Endothelial cell of umbilical vein (primary cell): ENCODE data around the gene C16orf87. TPM values are rescaled to one million over a fixed set of nuclear protein-coding genes. Genes with fewer than 3 reads are reported as not detected.

ENCODE experiments used
- BruUV-seq: library from RNA; stranded (reverse); fragments of 400-500 nt; replicated peaks from 2 replicates; lab custom pipeline; 2021; lab: Mats Ljungman, UMichigan
- CTCF ChIA-PET: fragments of 300-600, 350-600 bp; sonication (Branson Sonifier 250); formaldehyde crosslinking; loops from one replicate; lab custom pipeline; 2021; ENCODE audit warnings: antibody characterized with exemption, inconsistent platforms; lab: Charles Lee
- POLR2A ChIA-PET: fragments of 300-600, 350-600 bp; sonication (Branson Sonifier 250); formaldehyde crosslinking; loops from one replicate; lab custom pipeline; 2021; ENCODE audit warnings: antibody characterized with exemption, inconsistent platforms; lab: Charles Lee
- DNase-seq: peaks from one replicate; pipeline ENCODE4 v3.0.0-alpha.2; 2011; ENCODE audit warnings: low read depth, low spot score
- FAIRE-seq: peaks from 2 replicates; lab custom pipeline; 2011; peaks lifted over from hg19 to GRCh38; lab: Jason Lieb, UNC
- H2AFZ ChIP-seq: 2 replicates; pipeline ENCODE4 v1.6.0; 2012; ENCODE audit warnings: low read depth, low read length, control low read depth, inconsistent platforms
- H3K27ac ChIP-seq: 2 replicates; pipeline ENCODE4 v1.5.1; 2011; ENCODE audit warnings: low read depth, mild to moderate bottlenecking, control low read depth, low read length, moderate library complexity; ENCODE audit not compliant: insufficient read depth
- H3K27me3 ChIP-seq, 2 experiments: 2 replicates each; pipeline versions ENCODE4 v1.6.0 to v1.6.1; 2011; ENCODE audit warnings: low read length in 2 of 2, mixed read lengths in 1 of 2; ENCODE audit not compliant: control insufficient read depth in 2 of 2, insufficient read depth in 2 of 2
- H3K36me3 ChIP-seq, 2 experiments: 2 replicates in 1 of 2; 3 replicates in 1 of 2; pipeline ENCODE4 v1.5.1; 2011; ENCODE audit warnings: low read length in 2 of 2, mild to moderate bottlenecking in 1 of 2, moderate library complexity in 1 of 2; ENCODE audit not compliant: control insufficient read depth in 2 of 2, insufficient read depth in 2 of 2; ENCODE audit errors: extremely low read depth in 1 of 2
- H3K4me1 ChIP-seq: 3 replicates; pipeline ENCODE4 v1.5.1; 2011; ENCODE audit warnings: mild to moderate bottlenecking, low read length; ENCODE audit not compliant: control insufficient read depth, insufficient read depth; ENCODE audit errors: extremely low read depth
- H3K4me2 ChIP-seq: 2 replicates; pipeline ENCODE4 v1.6.1; 2011; ENCODE audit warnings: low read length, control low read depth, mixed read lengths; ENCODE audit not compliant: insufficient read depth
- H3K4me3 ChIP-seq, 3 experiments: fragments of 200-600 bp in 1 of 3; sonication (generic), shearing (Covaris generic) in 1 of 3; replicated peaks in 1 of 3; 2 replicates each; pipeline ENCODE4 v1.5.1; 2011 to 2016; ENCODE audit warnings: control low read depth in 3 of 3, low read length in 3 of 3, mild to moderate bottlenecking in 2 of 3, inconsistent platforms in 1 of 3, low read depth in 1 of 3, moderate library complexity in 1 of 3; ENCODE audit not compliant: insufficient read depth in 1 of 3
- H3K79me2 ChIP-seq: 2 replicates; pipeline ENCODE4 v1.6.0; 2012; ENCODE audit warnings: low read length, inconsistent platforms; ENCODE audit not compliant: control insufficient read depth, insufficient read depth
- H3K9ac ChIP-seq: replicated peaks from 2 replicates; pipeline ENCODE3; 2011; ENCODE audit warnings: low read length, control low read depth; ENCODE audit not compliant: insufficient read depth; ENCODE audit errors: extremely low read depth
- H3K9me1 ChIP-seq: replicated peaks from 3 replicates; pipeline ENCODE4 v1.6.0; 2011; ENCODE audit warnings: mild to moderate bottlenecking, low read length; ENCODE audit not compliant: control insufficient read depth, insufficient read depth; ENCODE audit errors: extremely low read depth
- H3K9me3 ChIP-seq: replicated peaks from 2 replicates; pipeline ENCODE4 v1.5.1; 2012; ENCODE audit warnings: low read length, inconsistent platforms; ENCODE audit not compliant: control insufficient read depth, insufficient read depth
- H4K20me1 ChIP-seq: replicated peaks from 2 replicates; pipeline ENCODE3; 2011; ENCODE audit warnings: mild to moderate bottlenecking, low read length; ENCODE audit not compliant: control insufficient read depth, insufficient read depth; ENCODE audit errors: extremely low read depth
- EZH2 ChIP-seq: IDR thresholded peaks from 2 replicates; pipeline ENCODE4 v1.6.1; 2012; ENCODE audit warnings: borderline replicate concordance, low read depth, mild to moderate bottlenecking, moderate library complexity, low read length, inconsistent platforms; ENCODE audit not compliant: severe bottlenecking
- FOS ChIP-seq: IDR thresholded peaks from 2 replicates; pipeline ENCODE4 v1.6.1; 2011; ENCODE audit warnings: mild to moderate bottlenecking, low read length, moderate library complexity, borderline replicate concordance; ENCODE audit not compliant: insufficient read depth
- GATA2 ChIP-seq: IDR thresholded peaks from 2 replicates; pipeline ENCODE4 v1.7.0; 2011; ENCODE audit warnings: low read depth, mild to moderate bottlenecking, moderate library complexity, mixed read lengths, low read length; ENCODE audit not compliant: insufficient read length, insufficient read depth
- JUN ChIP-seq: IDR thresholded peaks from 2 replicates; pipeline ENCODE4 v1.6.1; 2011; ENCODE audit warnings: borderline replicate concordance, low read depth; ENCODE audit not compliant: insufficient read length, insufficient read depth
- MYC ChIP-seq: IDR thresholded peaks from one replicate; pipeline ENCODE4 v1.6.1; 2011; ENCODE audit warnings: mild to moderate bottlenecking, low read depth, low read length
- POLR2A ChIP-seq: IDR thresholded peaks from 2 replicates; pipeline ENCODE4 v1.6.1; 2012; ENCODE audit warnings: low read depth, mild to moderate bottlenecking, control low read depth, low read length
- POLR2AphosphoS5 ChIP-seq: IDR thresholded peaks from 2 replicates; pipeline ENCODE4 v1.6.1; 2012; ENCODE audit warnings: low read depth, mild to moderate bottlenecking, control low read depth, low read length, moderate library complexity; ENCODE audit not compliant: insufficient read depth
- dilution Hi-C: fragments of 300-500 bp; cut with MboI; formaldehyde crosslinking; loops from one replicate; pipeline ENCODE4 v1.15.0; 2019; ENCODE audit warnings: low sequenced_read_pairs; ENCODE audit not compliant: extremely low pct_ligation_motif_present
- intact Hi-C: fragments of 100-400 bp; cut with micrococcal nuclease; formaldehyde crosslinking; loops from one replicate; pipeline ENCODE4 v1.10.0; 2022
- polyA plus RNA-seq, 4 experiments: library from polyadenylated mRNA; depleted of rRNA in 3 of 4; stranded (reverse) in 3 of 4; unstranded in 1 of 4; fragments of >200 nt; gene quantifications; 2 replicates each; pipeline versions ENCODE4 v1.2.1 to v1.2.3, GENCODE V29; 2011 to 2012; ENCODE audit warnings: missing spikeins in 1 of 4
- total RNA-seq: library from RNA; stranded (reverse); gene quantifications from 2 replicates; pipeline ENCODE4 v1.2.3, GENCODE V29; 2021
- TF ChIP-seq, protein P1 (sequence below): IDR thresholded peaks from 2 replicates; pipeline ENCODE4 v1.6.1; 2011; ENCODE audit not compliant: insufficient read depth, insufficient read length
- TF ChIP-seq, protein P2 (sequence below), 2 donors: IDR thresholded peaks; 1 replicate in 1 of 2; 2 replicates in 1 of 2; pipeline ENCODE4 v1.5.1; 2011; ENCODE audit warnings: low read length in 2 of 2, mild to moderate bottlenecking in 2 of 2, moderate library complexity in 2 of 2, control low read depth in 1 of 2, inconsistent platforms in 1 of 2, low read depth in 1 of 2; ENCODE audit not compliant: insufficient read depth in 1 of 2; ENCODE audit errors: extremely low read depth in 1 of 2

C16orf87 gene
- total and polyA plus RNA-seq, 2 donors (not counting 3 experiments of a cell fraction or from before 2014, with no cell fraction given): 2.4 to 8.5 TPM

DNA sequence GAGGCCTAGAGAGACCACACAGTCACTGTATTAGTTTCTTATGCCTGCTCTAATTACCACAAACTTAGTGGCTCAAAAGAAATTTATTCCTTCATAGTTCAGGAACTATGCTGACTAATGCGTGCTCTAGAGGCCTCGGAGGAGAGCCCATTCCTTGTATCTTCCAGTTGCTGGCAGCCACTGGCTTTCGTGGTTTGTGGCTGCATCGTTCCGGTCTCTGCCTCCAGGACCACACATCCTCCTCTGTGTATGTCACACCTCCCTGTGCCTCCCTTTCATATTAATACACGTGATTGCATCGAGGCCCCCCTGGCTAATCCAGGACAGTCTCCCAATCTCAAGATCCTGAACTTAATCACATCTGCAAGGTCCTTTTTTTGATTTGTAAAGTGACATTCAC is 65.9 kb downstream of the C16orf87 start:
- no peak for DNase-seq
- Histone ChIP-seq H3K9me3 (no peaks in the 10 kb centered on the region), H3K9ac (no peak overlapping the region), H3K9me1 (no peaks in the 10 kb centered on the region), H3K4me2 (no peak overlapping the region), H3K4me1 (no peaks in the 10 kb centered on the region), H3K4me3 (no peak overlapping the region), H3K27me3 (no peaks in the 10 kb centered on the region), H3K79me2 (no peaks in the 10 kb centered on the region), H3K27ac (no peak overlapping the region), H2AFZ (no peak overlapping the region), H4K20me1 (no peaks in the 10 kb centered on the region), H3K36me3 (no peaks in the 10 kb centered on the region)
- dilution Hi-C loops: no loop called here
- FAIRE-seq: no peak
- POLR2A ChIA-PET: no interaction called here
- CTCF ChIA-PET: no interaction called here
- BruUV-seq: no TSS peak
- intact Hi-C loops: no loop called here
- TF ChIP-seq POLR2A: no peak

DNA sequence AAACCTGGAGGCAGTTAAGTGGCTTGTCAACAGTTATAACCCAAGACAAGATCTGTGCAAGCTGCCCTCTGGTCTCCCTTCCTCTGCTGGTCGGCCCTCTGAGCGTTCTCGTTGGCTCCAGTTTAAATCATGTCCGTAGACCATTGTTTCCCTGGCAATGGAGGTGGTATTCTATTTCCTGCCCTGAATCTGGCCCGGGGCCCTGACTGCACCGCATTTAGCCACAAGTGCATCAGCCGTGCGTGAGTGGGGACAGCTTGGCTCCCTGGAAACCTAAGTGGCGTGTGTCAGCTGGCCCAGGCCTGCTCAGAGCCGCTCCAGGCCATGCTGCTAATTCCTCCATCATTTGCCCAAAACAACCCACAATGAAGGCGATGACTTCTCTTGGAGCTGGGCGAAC is 67.8 kb downstream of the C16orf87 start:
- dilution Hi-C loops: no loop called here
- POLR2A ChIA-PET: no interaction called here
- no peaks in the 10 kb centered on the region for H3K4me1 ChIP-seq
- no peak overlapping the region for H2AFZ ChIP-seq
- H3K27ac ChIP-seq: no peak overlapping the region
- no peaks in the 10 kb centered on the region for H4K20me1 ChIP-seq
- no peaks in the 10 kb centered on the region for H3K27me3 ChIP-seq
- no peak overlapping the region for H3K9ac ChIP-seq
- H3K4me2 ChIP-seq: no peak overlapping the region
- no peak for FAIRE-seq
- no TSS peak for BruUV-seq
- no peak for TF ChIP-seq FOS
- no peak for TF ChIP-seq POLR2AphosphoS5
- no peak for TF ChIP-seq JUN
- TF ChIP-seq, protein P1, sequence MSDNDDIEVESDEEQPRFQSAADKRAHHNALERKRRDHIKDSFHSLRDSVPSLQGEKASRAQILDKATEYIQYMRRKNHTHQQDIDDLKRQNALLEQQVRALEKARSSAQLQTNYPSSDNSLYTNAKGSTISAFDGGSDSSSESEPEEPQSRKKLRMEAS: no peak
- TF ChIP-seq GATA2: no peak
- TF ChIP-seq, protein P2, sequence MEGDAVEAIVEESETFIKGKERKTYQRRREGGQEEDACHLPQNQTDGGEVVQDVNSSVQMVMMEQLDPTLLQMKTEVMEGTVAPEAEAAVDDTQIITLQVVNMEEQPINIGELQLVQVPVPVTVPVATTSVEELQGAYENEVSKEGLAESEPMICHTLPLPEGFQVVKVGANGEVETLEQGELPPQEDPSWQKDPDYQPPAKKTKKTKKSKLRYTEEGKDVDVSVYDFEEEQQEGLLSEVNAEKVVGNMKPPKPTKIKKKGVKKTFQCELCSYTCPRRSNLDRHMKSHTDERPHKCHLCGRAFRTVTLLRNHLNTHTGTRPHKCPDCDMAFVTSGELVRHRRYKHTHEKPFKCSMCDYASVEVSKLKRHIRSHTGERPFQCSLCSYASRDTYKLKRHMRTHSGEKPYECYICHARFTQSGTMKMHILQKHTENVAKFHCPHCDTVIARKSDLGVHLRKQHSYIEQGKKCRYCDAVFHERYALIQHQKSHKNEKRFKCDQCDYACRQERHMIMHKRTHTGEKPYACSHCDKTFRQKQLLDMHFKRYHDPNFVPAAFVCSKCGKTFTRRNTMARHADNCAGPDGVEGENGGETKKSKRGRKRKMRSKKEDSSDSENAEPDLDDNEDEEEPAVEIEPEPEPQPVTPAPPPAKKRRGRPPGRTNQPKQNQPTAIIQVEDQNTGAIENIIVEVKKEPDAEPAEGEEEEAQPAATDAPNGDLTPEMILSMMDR (IDR thresholded peaks at IDR 0.05; ENCODE audit: extremely low read depth in 1 of 2, insufficient read depth in 1 of 2, low read depth in 1 of 2, low read length in 2 of 2): no peak
- TF ChIP-seq MYC: no peak
- TF ChIP-seq POLR2A: no peak
- TF ChIP-seq EZH2: no peak
- H3K4me3 ChIP-seq: no peak overlapping the region
- H3K79me2 ChIP-seq: no peaks in the 10 kb centered on the region
- H3K9me3 ChIP-seq: no peaks in the 10 kb centered on the region
- no peaks in the 10 kb centered on the region for H3K36me3 ChIP-seq
- H3K9me1 ChIP-seq: no peaks in the 10 kb centered on the region
- DNase-seq: no peak
- CTCF ChIA-PET: no interaction called here
- intact Hi-C loops: no loop called here
